Progenitor cell of endocrine pancreas (in vitro differentiated cells): Measurements from ENCODE around the gene CHMP4A. TPM values are rescaled to one million over a fixed set of nuclear protein-coding genes. Genes with fewer than 3 reads are reported as not detected.

Experiments used
- DNase-seq: peaks from one replicate; pipeline ENCODE4 v3.0.0; 2021; ENCODE audit warnings: low spot score; ENCODE audit not compliant: unreplicated experiment
- H3K27ac Mint-ChIP-seq: 2 replicates; pipeline ENCODE4 v1.8.0; 2021; ENCODE audit warnings: mild to moderate bottlenecking, moderate library complexity, mixed read lengths
- H3K27me3 Mint-ChIP-seq: 2 replicates; pipeline ENCODE4 v1.8.0; 2021; ENCODE audit warnings: mixed read lengths
- H3K36me3 Mint-ChIP-seq: 2 replicates; pipeline ENCODE4 v1.8.0; 2022; ENCODE audit warnings: mixed read lengths; ENCODE audit not compliant: insufficient read depth
- H3K4me1 Mint-ChIP-seq: 2 replicates; pipeline ENCODE4 v1.8.0; 2021; ENCODE audit warnings: low read depth, mixed read lengths
- H3K4me3 Mint-ChIP-seq: 2 replicates; pipeline ENCODE4 v1.8.0; 2021; ENCODE audit warnings: low read depth, mild to moderate bottlenecking, moderate library complexity, mixed read lengths
- H3K9me3 Mint-ChIP-seq: 2 replicates; pipeline ENCODE4 v1.8.0; 2021; ENCODE audit warnings: low read depth, mixed read lengths
- CTCF ChIP-seq: fragments of 200-600 bp; sonication (generic); IDR thresholded peaks from one replicate; pipeline ENCODE4 v1.5.0; 2021; ENCODE audit warnings: antibody characterized with exemption, mild to moderate bottlenecking; ENCODE audit not compliant: unreplicated experiment
- total RNA-seq: library from RNA; stranded (reverse); gene quantifications from 2 replicates; pipeline ENCODE4 v1.2.1, GENCODE V29; 2021

Gene CHMP4A
- total RNA-seq, 1 donor from 2014 or later: 54.3 TPM

- TF ChIP-seq CTCF: no peak
- peaks cover 5% of the 10 kb centered on the region for H3K4me1 Mint-ChIP-seq
- peak overlapping the region; percentile 73 for H3K27ac Mint-ChIP-seq
- no peak for DNase-seq
- no peak overlapping the region for H3K4me3 Mint-ChIP-seq
- H3K9me3 Mint-ChIP-seq: no peaks in the 10 kb centered on the region
- H3K36me3 Mint-ChIP-seq: peaks cover 21% of the 10 kb centered on the region
- no peaks in the 10 kb centered on the region for H3K27me3 Mint-ChIP-seq
These were observed 45.7 kb downstream of the CHMP4A start for GRCh38 chr14:24167469-24168114.

GRCh38 chr14:24165785-24166184 lies 47.5 kb downstream of the CHMP4A start:
- H3K36me3 Mint-ChIP-seq: peaks cover 21% of the 10 kb centered on the region
- H3K4me3 Mint-ChIP-seq: no peak overlapping the region
- no peaks in the 10 kb centered on the region for H3K9me3 Mint-ChIP-seq
- no peak for DNase-seq
- TF ChIP-seq CTCF: no peak
- H3K27me3 Mint-ChIP-seq: no peaks in the 10 kb centered on the region
- peaks cover 15% of the 10 kb centered on the region for H3K4me1 Mint-ChIP-seq
- H3K27ac Mint-ChIP-seq: no peak overlapping the region

- DNase-seq: no peak
These were observed 48.7 kb downstream of the CHMP4A start for GRCh38 chr14:24164518-24164991.

GRCh38 chr14:24162093-24162492 lies 51.2 kb downstream of the CHMP4A start:
- H3K27me3 Mint-ChIP-seq: no peaks in the 10 kb centered on the region
- H3K9me3 Mint-ChIP-seq: no peaks in the 10 kb centered on the region
- H3K36me3 Mint-ChIP-seq: peaks cover 23% of the 10 kb centered on the region
- H3K4me1 Mint-ChIP-seq: peaks cover 16% of the 10 kb centered on the region
- no peak for TF ChIP-seq CTCF
- DNase-seq: no peak
- H3K4me3 Mint-ChIP-seq: peak overlapping the region; percentile 81
- peak overlapping the region; percentile 97 for H3K27ac Mint-ChIP-seq

More at GRCh38 chr14:24164518-24164991, 48.7 kb downstream of the CHMP4A start:
- Mint-ChIP-seq H3K27ac (no peak overlapping the region), H3K4me1 (peaks cover 16% of the 10 kb centered on the region), H3K9me3 (no peaks in the 10 kb centered on the region), H3K27me3 (no peaks in the 10 kb centered on the region), H3K36me3 (peaks cover 27% of the 10 kb centered on the region), H3K4me3 (no peak overlapping the region)
- TF ChIP-seq CTCF: no peak

- no peaks in the 10 kb centered on the region for H3K9me3 Mint-ChIP-seq
- peak within 1 kb of the TSS; percentile 81 for H3K4me3 Mint-ChIP-seq
- peak; percentile 97 for TF ChIP-seq CTCF
- DNase-seq: peak; percentile 96
- H3K27me3 Mint-ChIP-seq: no peaks in the 10 kb centered on the region
- peaks cover 24% of the 10 kb centered on the region for H3K36me3 Mint-ChIP-seq
- H3K4me1 Mint-ChIP-seq: peaks cover 16% of the 10 kb centered on the region
- peak within 1 kb of the TSS; percentile 97 for H3K27ac Mint-ChIP-seq
These were observed 52.2 kb downstream of the CHMP4A start, which contains the start of gene IRF9 for GRCh38 chr14:24160850-24161804. Gene IRF9 (plus strand): TSS chr14:24161265. CDS start chr14:24162145, 880 bp downstream.
